Stimulated activated naive CD4-positive, alpha-beta T cell treated with Interleukin-2 at 50 U/mL for 16 hours (primary cell): ENCODE results near the gene MMP24OS.

Experiments used
- DNase-seq: peaks from one replicate; lab custom pipeline; 2025; lab: John Stamatoyannopoulos, UW

MMP24OS gene

DNA sequence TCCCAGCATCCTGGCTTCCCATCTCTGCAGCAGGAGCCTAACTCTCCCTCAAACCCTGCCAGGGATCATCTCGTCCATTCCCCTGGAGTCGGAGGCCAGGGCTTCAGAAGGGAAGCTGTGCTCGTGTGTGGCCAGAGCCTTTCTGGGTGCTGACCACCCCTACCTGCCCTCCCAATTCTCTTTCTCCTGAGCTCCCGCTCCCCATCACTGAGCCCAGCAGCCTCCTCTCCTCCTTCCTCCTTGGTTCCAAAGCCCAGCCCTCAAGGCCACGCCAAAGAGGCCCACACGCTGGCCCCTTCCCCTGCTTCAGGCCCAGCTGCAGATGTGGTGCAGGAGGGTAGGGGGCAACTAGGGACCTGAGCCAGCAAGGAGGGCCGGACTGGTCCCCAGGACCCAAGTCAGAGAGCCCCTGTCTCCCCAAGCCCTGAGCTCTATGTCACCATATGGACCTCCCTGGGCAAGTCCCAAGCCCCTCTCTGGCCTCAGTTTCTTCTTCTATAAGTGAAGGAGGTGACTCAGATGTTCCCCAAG lies 13.0 kb upstream of the MMP24OS start:
- no peak for DNase-seq

DNA sequence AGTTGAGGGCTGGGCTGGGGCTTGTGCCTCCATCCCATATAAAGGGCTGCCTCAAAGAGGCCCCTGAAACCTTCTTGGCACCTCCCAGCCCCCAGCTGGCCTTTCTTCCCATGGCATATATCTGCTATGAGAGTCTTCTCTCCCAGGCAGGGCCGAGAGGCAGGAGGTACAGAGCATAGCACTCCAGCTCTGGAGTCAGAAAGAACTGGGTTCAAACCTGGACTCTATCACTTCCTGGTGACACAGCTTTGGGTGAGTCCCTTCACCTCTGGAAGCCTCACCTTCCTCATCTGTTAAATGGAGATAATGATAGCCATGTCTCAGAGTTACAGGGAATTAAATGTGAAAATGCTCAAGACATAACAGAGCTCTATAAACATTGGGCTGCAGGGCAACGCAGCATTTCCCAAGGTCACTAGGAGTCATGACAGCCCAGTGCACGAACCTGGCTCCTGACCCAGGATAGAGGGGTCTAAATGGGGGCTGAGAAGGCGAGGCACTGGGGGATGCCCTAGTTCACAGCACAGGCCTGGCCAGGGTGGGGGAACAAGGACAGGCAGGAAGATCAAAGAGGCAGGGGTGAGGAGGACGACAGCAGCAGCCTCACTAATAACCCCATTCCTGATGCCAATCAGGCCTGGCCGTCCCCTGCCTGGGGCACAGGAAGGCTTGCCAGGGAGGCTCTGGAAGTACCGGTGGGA lies 12.4 kb upstream of the MMP24OS start:
- DNase-seq, result no peak

GRCh38 chr20:35288325-35289060 lies 10.6 kb upstream of the MMP24OS start:
- no peak for DNase-seq

GRCh38 chr20:35287509-35288324 lies 9.8 kb upstream of the MMP24OS start:
- no peak for DNase-seq

DNA sequence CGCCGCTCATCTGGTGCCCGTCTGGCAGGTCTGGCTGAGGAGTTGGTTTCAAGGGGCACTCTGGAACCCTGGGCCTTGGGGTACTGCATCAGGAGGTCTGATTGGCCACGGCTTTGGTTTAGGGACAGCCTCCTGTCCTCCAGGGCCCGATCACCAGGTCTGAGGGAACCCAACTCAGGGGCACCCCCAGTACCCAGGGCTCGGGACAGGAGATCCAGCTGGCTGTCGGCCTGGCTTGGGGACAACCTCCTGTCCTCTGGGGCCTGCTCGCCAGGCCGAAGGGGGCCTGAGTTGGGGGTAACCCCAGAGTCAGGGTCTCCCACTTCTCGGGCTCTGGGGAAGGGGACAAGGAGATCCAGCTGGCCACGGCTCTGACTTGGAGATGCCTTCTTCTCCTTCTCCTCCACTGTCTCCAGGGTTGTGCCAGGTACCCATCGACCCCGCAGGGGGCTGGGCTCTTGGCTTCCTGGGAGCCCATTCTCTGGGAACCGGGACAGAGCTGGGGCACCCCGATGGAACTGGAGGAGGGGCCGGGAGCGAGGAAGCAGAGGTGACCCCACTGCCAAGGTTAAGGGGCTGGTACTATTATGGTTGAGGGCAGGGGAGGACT lies 9.1 kb upstream of the MMP24OS start:
- no peak for DNase-seq

DNA sequence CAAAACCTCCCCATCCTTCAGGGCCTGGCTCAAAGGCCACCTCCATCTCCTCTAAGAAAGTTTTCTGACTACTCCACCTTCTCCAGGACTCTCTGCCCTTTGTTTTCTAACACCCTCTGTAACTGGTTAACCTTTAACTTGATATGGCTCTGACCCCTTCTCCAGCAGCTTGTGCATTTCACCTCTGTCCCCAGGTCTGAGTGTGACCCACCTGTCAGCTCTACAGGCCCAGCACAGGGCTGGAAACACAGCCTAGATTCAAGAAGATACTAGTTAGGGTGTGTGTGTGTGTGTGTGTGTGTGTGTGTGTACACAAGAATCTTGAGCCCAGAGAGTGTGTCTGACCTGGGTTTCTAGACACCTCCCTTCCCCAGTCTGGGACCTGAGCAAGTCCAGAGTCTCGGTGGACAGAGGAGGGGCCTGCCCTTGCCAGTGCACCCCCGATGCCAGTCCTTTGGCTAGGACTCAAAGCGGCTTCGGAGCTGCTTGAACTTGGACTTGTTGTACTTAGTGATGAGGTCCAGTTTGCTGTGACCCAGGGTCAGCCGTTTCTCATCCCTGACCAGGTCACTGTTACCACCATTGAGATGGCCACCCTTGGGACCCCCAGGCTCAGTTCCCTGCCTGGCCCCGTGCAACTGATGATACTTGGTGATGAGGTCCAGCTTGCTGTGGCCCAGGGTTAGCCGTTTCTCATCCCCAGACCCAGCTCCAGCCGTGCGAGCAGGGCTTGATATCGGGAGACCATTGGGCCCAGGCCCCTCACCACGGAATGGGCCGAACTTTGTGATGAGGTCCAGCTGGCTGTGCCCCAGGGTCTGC lies 8.4 kb upstream of the MMP24OS start:
- DNase-seq, result no peak

GRCh38 chr20:35285806-35286076 lies 7.8 kb upstream of the MMP24OS start:
- DNase-seq, result no peak

GRCh38 chr20:35284992-35285805 lies 7.3 kb upstream of the MMP24OS start:
- DNase-seq, result no peak

- peak; percentile 74 for DNase-seq
Observed at GRCh38 chr20:35284267-35284991, 6.5 kb upstream of the MMP24OS start, which contains the start of gene EIF6. TSS of gene EIF6 (minus strand) at chr20:35284772. CDS start at chr20:35284487, 285 bp downstream.

DNA sequence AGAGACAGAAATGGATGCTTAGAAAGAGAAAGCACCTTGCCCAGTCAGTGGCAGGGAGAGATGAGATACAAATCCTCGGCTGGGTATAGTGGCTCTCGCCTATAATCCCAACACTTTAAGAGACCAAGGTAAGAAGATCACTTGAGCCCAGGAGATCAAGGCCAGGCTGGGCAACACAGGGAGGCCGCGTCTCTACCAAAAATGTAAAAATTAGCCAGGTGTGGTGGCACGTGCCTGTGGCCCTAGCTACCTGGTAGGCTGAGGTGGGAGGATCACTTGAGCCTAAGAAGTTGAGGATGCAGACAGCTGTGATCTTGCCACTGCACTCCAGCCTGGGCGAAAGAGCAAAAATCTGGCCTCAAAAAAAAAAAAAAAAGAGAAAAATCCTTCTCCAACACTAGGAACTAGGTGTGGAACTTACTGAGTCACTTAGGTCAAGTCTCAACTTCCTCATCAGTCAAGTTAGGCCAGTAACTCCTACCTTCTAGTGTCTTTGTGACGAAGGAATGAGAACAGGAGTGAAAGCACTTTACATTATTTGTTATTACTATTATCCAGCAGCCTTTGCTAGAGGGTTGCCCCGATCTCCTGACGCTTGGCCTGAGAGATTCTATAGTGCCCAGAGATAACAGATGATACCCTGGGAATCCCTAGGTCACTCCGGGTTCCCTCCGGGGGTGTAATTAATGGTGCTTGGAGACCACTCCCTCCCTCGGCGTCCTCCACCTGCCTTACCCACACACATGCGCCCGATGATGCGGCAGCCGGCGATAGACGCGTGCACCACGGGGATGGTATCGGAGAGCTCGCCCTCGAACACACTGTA lies 5.7 kb upstream of the MMP24OS start:
- no peak for DNase-seq

DNA sequence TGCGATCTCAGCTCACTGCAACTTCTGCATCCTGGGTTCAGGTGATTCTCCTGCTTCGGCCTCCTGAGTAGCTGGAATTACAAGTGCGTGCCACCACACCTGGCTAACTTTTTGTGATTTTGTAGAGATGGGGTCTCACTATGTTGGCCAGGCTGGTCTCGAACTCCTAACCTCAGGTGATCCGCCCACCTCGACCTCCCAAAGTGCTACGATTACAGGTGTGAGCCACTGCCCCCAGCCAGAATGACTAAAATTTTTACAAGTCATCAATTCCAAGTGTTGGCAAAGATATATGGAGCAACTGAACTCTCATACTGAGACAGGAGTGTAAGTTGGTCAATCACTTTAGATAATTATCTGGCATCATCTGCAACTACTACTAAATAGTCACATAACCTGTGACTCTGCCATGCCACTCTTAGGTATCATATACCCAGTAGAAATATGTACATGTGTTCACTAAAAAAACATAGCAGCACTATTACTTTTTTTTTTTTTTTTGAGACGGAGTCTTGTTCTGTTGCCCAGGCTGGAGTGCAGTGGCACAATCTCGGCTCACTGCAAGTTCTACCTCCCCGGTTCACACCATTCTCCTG lies 3.7 kb upstream of the MMP24OS start:
- no peak for DNase-seq

DNA sequence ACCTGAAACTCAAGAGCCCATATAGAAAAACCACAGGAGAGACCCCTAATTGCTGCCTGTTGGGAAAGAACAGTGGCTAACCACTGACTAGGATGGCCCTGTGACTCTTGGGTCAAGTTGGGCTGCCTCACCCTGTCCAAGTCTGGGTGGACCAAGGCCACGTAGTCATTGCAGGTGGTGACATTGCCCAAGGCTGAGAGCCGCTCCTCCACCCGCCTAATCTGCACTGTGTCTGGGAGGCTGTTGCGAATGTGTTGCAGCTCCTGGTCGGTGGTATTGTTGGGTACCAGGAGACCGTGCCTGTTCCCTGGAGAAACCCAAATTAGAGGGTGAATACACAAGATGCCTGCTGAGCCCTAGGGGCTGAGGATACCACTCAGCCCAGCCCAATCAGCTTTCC lies 2.6 kb upstream of the MMP24OS start:
- no peak for DNase-seq

DNA sequence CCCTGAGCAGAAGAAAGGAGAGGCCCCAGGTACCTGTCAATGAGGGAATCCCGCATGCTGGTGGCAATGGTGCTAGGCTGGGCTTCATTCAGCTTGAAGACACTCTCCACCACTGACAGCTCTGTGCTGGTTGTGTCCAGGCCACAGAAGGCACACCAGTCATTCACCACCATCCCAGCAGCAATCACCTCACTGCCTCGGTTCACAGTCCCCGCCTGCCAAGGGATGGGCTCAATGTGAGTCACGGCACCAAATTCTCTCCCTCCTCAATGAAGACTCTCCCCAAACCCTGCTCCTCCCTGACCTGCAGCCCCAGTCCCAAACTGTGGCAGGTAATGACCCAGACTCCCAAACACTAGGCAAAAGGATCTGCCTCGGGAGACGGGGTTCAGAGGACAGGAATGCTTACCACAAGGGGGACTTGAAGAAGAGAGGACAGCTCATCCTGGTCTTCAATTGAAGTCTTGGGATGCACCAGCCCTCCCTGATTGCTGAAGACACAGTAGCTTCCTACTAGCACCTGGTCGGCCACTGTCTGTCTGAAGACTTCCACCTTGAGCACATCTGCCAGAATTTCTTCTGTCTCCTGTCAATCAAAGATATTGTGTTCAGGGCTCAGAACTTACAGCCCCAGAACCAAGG lies 1.7 kb upstream of the MMP24OS start:
- DNase-seq, result no peak

- no peak for DNase-seq
Observed at GRCh38 chr20:35279040-35279439, 1.1 kb upstream of the MMP24OS start.

DNA sequence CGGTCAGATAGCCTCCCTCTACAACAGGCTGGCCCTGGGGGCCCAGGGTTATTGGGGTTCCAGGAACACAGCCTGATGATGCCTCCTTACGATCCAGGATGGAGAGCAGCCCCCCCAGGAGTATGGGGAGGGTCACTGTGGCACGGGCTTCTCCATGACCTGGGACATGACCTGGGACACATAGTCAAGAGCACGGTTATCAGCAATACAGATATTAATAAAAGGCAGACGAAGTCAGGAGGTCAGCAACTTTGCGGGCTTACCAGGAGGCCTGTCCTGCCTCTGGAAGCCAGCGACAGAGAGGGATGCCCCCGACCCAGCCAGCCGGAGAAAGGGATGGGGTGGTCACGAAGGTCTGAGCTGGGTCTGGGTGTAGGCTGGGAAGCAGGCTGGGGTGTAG lies 795 bp downstream of the MMP24OS start:
- no peak for DNase-seq

DNA sequence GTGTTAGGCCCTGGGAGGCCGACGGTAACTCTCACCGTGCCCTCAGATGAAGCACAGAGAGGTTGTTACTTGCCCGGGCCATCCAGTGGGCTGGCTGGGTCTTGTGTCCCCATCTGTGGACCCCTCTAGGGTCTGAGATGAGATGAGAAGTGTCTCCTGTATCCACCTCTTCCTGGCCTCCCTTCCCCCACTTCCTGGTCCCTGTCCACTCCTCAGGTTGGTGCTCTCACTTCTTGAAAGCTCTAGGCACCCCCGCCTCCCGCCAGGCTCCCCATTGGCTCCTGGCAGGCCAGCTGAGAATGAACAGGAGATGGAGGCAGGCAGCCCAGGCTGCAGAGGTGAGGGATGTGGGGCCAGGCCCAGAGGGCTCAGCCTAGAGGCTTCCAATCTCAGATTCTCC lies 1.5 kb downstream of the MMP24OS start:
- DNase-seq, result no peak

GRCh38 chr20:35275741-35276251 lies 2.1 kb downstream of the MMP24OS start:
- no peak for DNase-seq
